ENCODE data around the gene HS2ST1. TPM values are rescaled to one million over a fixed set of nuclear protein-coding genes. Genes with fewer than 3 reads are reported as not detected.

The HS2ST1 gene
- total and polyA plus RNA-seq, 10 of the 15 experiments (the other 5 are each of a cell fraction or from before 2014, with no cell fraction given) = 5.4 to 30.8 (median 18.6) TPM

DNA sequence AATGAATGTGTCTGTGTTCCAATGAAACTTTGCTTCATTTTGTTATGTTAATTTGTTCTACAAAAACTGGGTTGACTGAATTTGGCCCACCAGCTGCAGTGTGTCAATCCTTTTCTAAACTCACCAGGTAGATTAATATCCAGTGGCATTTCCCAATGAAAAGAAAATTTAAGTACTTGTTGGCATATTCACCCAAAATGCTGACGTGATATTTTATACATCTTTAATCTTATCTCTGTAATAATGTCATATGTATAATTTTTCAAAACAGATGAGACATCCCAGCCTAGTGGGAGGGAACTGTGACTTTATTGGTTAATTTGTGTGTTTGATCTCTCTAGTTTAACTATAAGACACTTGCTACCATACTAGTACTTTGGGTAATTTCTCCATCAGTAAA, 8.6 kb upstream of the HS2ST1 start:
- TF ChIP-seq ZNF217 (IDR thresholded peaks at IDR 0.05) (no peak), SMAD1 (IDR thresholded peaks at IDR 0.05; ENCODE audit: low read depth, partially characterized antibody) (no peak)
- Histone ChIP-seq H3K36me3 (ENCODE audit: control insufficient read depth in 2 of 2, insufficient read depth in 2 of 2, low read length in 1 of 2) (peaks cover 0 to 37% of the 10 kb centered on the region in 2 experiments; a peak in 1 of 4 replicates), H3K9me3 (replicated peaks; ENCODE audit: control insufficient read depth, insufficient read depth, low read length) (no peaks in the 10 kb centered on the region; the same call in 1 of the 3 replicates), H3K4me2 (ENCODE audit: control insufficient read depth, insufficient read depth) (no peak overlapping the region), H3K4me1 (ENCODE audit: control insufficient read depth, insufficient read depth, low read length) (peaks cover 4% of the 10 kb centered on the region; the same call in 1 of the 2 replicates), H2AFZ (ENCODE audit: control insufficient read depth, low read depth, low read length) (no peak overlapping the region), H3K27ac (ENCODE audit: control insufficient read depth, insufficient read depth) (no peak overlapping the region), H3K27me3 (replicated peaks in 1 of 2; ENCODE audit: control insufficient read depth in 2 of 2, insufficient read depth in 2 of 2, low read length in 1 of 2) (no peaks in the 10 kb centered on the region), H3K9ac (ENCODE audit: control insufficient read depth, insufficient read depth, low read length) (no peak overlapping the region), H3K4me3 (no peak overlapping the region), H3K79me2 (ENCODE audit: control insufficient read depth, insufficient read depth, low read length) (peaks cover 68% of the 10 kb centered on the region), H4K20me1 (ENCODE audit: control insufficient read depth, insufficient read depth) (peaks cover 3% of the 10 kb centered on the region; the same call in 1 of the 2 replicates)
- ChIA-PET SMC1A (ENCODE audit: uncharacterized antibody, unreplicated experiment) (no interaction called here), RAD21 (ENCODE audit: unreplicated experiment) (no interaction called here), POLR2A (interaction anchor here (0.9 kb wide), 1 partner anchor 7 kb away, joined by 4 read pairs; no protein-coding TSS in a partner anchor), CTCF (no interaction called here)
- ATAC-seq = no peak
- no peak for FAIRE-seq
- in situ Hi-C loops (cut with MboI) (loop anchor here (25.0 kb wide), 2 partner anchors 1781 to 1919 kb away; partner anchors contain the start of genes MCOLN2 and PKN2), intact Hi-C loops (cut with micrococcal nuclease; ENCODE audit: unreplicated experiment) (no loop called here)
- DNase-seq (ENCODE audit: low read depth, low spot score) = no peak
- BruUV-seq (replicated peaks) = no TSS peak
- WGBS (ENCODE audit: insufficient coverage, insufficient replicate concordance, low lambda C conversion rate, missing lambda C conversion rate) = 63% methylated on average over 1 of the region's 1 CpG

DNA sequence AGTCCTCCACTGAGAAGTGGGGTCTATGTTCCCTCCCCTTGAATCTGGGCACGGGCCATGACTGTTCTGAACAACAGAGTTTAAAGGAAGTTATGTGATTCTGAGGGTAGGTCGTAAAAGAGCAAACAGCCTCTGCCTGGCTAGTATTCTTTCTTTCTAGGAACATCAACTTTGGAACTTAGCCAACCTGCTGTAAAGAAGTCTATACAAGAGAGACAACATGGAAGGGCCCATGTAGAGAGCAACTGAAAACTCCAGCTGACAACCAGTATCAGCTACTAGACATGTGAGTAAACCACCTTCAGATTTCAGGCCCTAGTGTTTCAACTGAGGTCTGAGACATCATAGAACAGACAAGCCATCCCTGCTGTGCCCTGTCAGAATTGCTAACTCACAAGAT, 8.0 kb upstream of the HS2ST1 start:
- in situ Hi-C loops (cut with MboI) = loop anchor here (25.0 kb wide), 2 partner anchors 1781 to 1919 kb away; partner anchors contain the start of genes MCOLN2 and PKN2
- TF ChIP-seq BCL11A (IDR thresholded peaks at IDR 0.05; ENCODE audit: low read depth, low read length) (no peak), SRF (IDR thresholded peaks at IDR 0.05; ENCODE audit: low read depth in 2 of 2, low read length in 2 of 2) (no peak), FOS (IDR thresholded peaks at IDR 0.05; ENCODE audit: borderline replicate concordance, extremely low read depth, insufficient read length) (no peak), MTA3 (IDR thresholded peaks at IDR 0.05; ENCODE audit: borderline replicate concordance, low read length) (no peak), TCF7 (IDR thresholded peaks at IDR 0.05; ENCODE audit: borderline replicate concordance) (no peak), NR2C1 (IDR thresholded peaks at IDR 0.05) (no peak), POLR2AphosphoS2 (IDR thresholded peaks at IDR 0.05; ENCODE audit: low read depth, low read length) (no peak), STAT1 (conservative IDR thresholded peaks at IDR 0.05) (no peak)
- TF ChIP-seq, protein P1, sequence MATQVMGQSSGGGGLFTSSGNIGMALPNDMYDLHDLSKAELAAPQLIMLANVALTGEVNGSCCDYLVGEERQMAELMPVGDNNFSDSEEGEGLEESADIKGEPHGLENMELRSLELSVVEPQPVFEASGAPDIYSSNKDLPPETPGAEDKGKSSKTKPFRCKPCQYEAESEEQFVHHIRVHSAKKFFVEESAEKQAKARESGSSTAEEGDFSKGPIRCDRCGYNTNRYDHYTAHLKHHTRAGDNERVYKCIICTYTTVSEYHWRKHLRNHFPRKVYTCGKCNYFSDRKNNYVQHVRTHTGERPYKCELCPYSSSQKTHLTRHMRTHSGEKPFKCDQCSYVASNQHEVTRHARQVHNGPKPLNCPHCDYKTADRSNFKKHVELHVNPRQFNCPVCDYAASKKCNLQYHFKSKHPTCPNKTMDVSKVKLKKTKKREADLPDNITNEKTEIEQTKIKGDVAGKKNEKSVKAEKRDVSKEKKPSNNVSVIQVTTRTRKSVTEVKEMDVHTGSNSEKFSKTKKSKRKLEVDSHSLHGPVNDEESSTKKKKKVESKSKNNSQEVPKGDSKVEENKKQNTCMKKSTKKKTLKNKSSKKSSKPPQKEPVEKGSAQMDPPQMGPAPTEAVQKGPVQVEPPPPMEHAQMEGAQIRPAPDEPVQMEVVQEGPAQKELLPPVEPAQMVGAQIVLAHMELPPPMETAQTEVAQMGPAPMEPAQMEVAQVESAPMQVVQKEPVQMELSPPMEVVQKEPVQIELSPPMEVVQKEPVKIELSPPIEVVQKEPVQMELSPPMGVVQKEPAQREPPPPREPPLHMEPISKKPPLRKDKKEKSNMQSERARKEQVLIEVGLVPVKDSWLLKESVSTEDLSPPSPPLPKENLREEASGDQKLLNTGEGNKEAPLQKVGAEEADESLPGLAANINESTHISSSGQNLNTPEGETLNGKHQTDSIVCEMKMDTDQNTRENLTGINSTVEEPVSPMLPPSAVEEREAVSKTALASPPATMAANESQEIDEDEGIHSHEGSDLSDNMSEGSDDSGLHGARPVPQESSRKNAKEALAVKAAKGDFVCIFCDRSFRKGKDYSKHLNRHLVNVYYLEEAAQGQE (IDR thresholded peaks at IDR 0.05; ENCODE audit: low read depth, low read length) = no peak
- TF ChIP-seq, protein P2, sequence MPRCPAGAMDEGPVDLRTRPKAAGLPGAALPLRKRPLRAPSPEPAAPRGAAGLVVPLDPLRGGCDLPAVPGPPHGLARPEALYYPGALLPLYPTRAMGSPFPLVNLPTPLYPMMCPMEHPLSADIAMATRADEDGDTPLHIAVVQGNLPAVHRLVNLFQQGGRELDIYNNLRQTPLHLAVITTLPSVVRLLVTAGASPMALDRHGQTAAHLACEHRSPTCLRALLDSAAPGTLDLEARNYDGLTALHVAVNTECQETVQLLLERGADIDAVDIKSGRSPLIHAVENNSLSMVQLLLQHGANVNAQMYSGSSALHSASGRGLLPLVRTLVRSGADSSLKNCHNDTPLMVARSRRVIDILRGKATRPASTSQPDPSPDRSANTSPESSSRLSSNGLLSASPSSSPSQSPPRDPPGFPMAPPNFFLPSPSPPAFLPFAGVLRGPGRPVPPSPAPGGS (IDR thresholded peaks at IDR 0.05; ENCODE audit: borderline replicate concordance, insufficient read depth, low read depth, low read length, poor library complexity, severe bottlenecking) = no peak

More for the DNA sequence above, 8.0 kb upstream of the HS2ST1 start:
- no TSS peak for BruUV-seq (replicated peaks)
- SMC1A ChIA-PET (ENCODE audit: uncharacterized antibody, unreplicated experiment) = interaction anchor here (0.7 to 0.9 kb wide), 2 partner anchors 8 to 38 kb away, joined by 3 read pairs; no protein-coding TSS in a partner anchor
- WGBS (ENCODE audit: insufficient coverage, insufficient replicate concordance, low lambda C conversion rate, missing lambda C conversion rate) = 100% methylated on average over 2 of the region's 2 CpGs
- H3K9ac ChIP-seq (ENCODE audit: control insufficient read depth, insufficient read depth, low read length) = no peak overlapping the region
- peaks cover 73% of the 10 kb centered on the region for H3K79me2 ChIP-seq (ENCODE audit: control insufficient read depth, insufficient read depth, low read length)
- intact Hi-C loops (cut with micrococcal nuclease; ENCODE audit: unreplicated experiment) = no loop called here
- H3K4me3 ChIP-seq = no peak overlapping the region
- peaks cover 4% of the 10 kb centered on the region; the same call in 1 of the 2 replicates for H3K4me1 ChIP-seq (ENCODE audit: control insufficient read depth, insufficient read depth, low read length)
- peak overlapping the region; percentile 22; the same call in 1 of the 2 replicates for H3K4me2 ChIP-seq (ENCODE audit: control insufficient read depth, insufficient read depth)
- no peaks in the 10 kb centered on the region for H3K27me3 ChIP-seq (replicated peaks in 1 of 2; ENCODE audit: control insufficient read depth in 2 of 2, insufficient read depth in 2 of 2, low read length in 1 of 2)
- H3K36me3 ChIP-seq (ENCODE audit: control insufficient read depth in 2 of 2, insufficient read depth in 2 of 2, low read length in 1 of 2) = peaks cover 0 to 33% of the 10 kb centered on the region in 2 experiments; a peak in 1 of 4 replicates
- peaks cover 3% of the 10 kb centered on the region; the same call in 1 of the 2 replicates for H4K20me1 ChIP-seq (ENCODE audit: control insufficient read depth, insufficient read depth)
- RAD21 ChIA-PET (ENCODE audit: unreplicated experiment) = no interaction called here
- H3K9me3 ChIP-seq (replicated peaks; ENCODE audit: control insufficient read depth, insufficient read depth, low read length) = no peaks in the 10 kb centered on the region; the same call in 1 of the 3 replicates
- CTCF ChIA-PET = interaction anchor here (0.6 to 1.8 kb wide), 3 partner anchors 8 to 33 kb away, joined by 3 to 5 read pairs (median 3); no protein-coding TSS in a partner anchor
- DNase-seq (ENCODE audit: low read depth, low spot score) (no peak), FAIRE-seq (no peak), ATAC-seq (0 out of 3 replicates have a peak, but pooled peaks have one; percentile 15)
- POLR2A ChIA-PET = interaction anchor here (1.1 kb wide), 1 partner anchor 10 kb away, joined by 3 read pairs; no protein-coding TSS in a partner anchor
- H2AFZ ChIP-seq (ENCODE audit: control insufficient read depth, low read depth, low read length) = no peak overlapping the region
- H3K27ac ChIP-seq (ENCODE audit: control insufficient read depth, insufficient read depth) = no peak overlapping the region
